Endothelial cell of umbilical vein (primary cell): ENCODE data around the gene CPA2. TPM values are rescaled to one million over a fixed set of nuclear protein-coding genes. Genes with fewer than 3 reads are reported as not detected.

Source experiments
- BruUV-seq: library from RNA; stranded (reverse); fragments of 400-500 nt; replicated peaks from 2 replicates; lab custom pipeline; 2021; lab: Mats Ljungman, UMichigan
- CTCF ChIA-PET: fragments of 300-600, 350-600 bp; sonication (Branson Sonifier 250); formaldehyde crosslinking; loops from one replicate; lab custom pipeline; 2021; ENCODE audit warnings: antibody characterized with exemption, inconsistent platforms; lab: Charles Lee
- POLR2A ChIA-PET: fragments of 300-600, 350-600 bp; sonication (Branson Sonifier 250); formaldehyde crosslinking; loops from one replicate; lab custom pipeline; 2021; ENCODE audit warnings: antibody characterized with exemption, inconsistent platforms; lab: Charles Lee
- DNase-seq: peaks from one replicate; pipeline ENCODE4 v3.0.0-alpha.2; 2011; ENCODE audit warnings: low read depth, low spot score
- FAIRE-seq: peaks from 2 replicates; lab custom pipeline; 2011; peaks lifted over from hg19 to GRCh38; lab: Jason Lieb, UNC
- H2AFZ ChIP-seq: 2 replicates; pipeline ENCODE4 v1.6.0; 2012; ENCODE audit warnings: low read depth, low read length, control low read depth, inconsistent platforms
- H3K27ac ChIP-seq: 2 replicates; pipeline ENCODE4 v1.5.1; 2011; ENCODE audit warnings: low read depth, mild to moderate bottlenecking, control low read depth, low read length, moderate library complexity; ENCODE audit not compliant: insufficient read depth
- H3K27me3 ChIP-seq, 2 experiments: 2 replicates each; pipeline versions ENCODE4 v1.6.0 to v1.6.1; 2011; ENCODE audit warnings: low read length in 2 of 2, mixed read lengths in 1 of 2; ENCODE audit not compliant: control insufficient read depth in 2 of 2, insufficient read depth in 2 of 2
- H3K36me3 ChIP-seq, 2 experiments: 2 replicates in 1 of 2; 3 replicates in 1 of 2; pipeline ENCODE4 v1.5.1; 2011; ENCODE audit warnings: low read length in 2 of 2, mild to moderate bottlenecking in 1 of 2, moderate library complexity in 1 of 2; ENCODE audit not compliant: control insufficient read depth in 2 of 2, insufficient read depth in 2 of 2; ENCODE audit errors: extremely low read depth in 1 of 2
- H3K4me1 ChIP-seq: 3 replicates; pipeline ENCODE4 v1.5.1; 2011; ENCODE audit warnings: mild to moderate bottlenecking, low read length; ENCODE audit not compliant: control insufficient read depth, insufficient read depth; ENCODE audit errors: extremely low read depth
- H3K4me2 ChIP-seq: 2 replicates; pipeline ENCODE4 v1.6.1; 2011; ENCODE audit warnings: low read length, control low read depth, mixed read lengths; ENCODE audit not compliant: insufficient read depth
- H3K4me3 ChIP-seq, 3 experiments: fragments of 200-600 bp in 1 of 3; sonication (generic), shearing (Covaris generic) in 1 of 3; replicated peaks in 1 of 3; 2 replicates each; pipeline ENCODE4 v1.5.1; 2011 to 2016; ENCODE audit warnings: control low read depth in 3 of 3, low read length in 3 of 3, mild to moderate bottlenecking in 2 of 3, inconsistent platforms in 1 of 3, low read depth in 1 of 3, moderate library complexity in 1 of 3; ENCODE audit not compliant: insufficient read depth in 1 of 3
- H3K79me2 ChIP-seq: 2 replicates; pipeline ENCODE4 v1.6.0; 2012; ENCODE audit warnings: low read length, inconsistent platforms; ENCODE audit not compliant: control insufficient read depth, insufficient read depth
- H3K9ac ChIP-seq: replicated peaks from 2 replicates; pipeline ENCODE3; 2011; ENCODE audit warnings: low read length, control low read depth; ENCODE audit not compliant: insufficient read depth; ENCODE audit errors: extremely low read depth
- H3K9me1 ChIP-seq: replicated peaks from 3 replicates; pipeline ENCODE4 v1.6.0; 2011; ENCODE audit warnings: mild to moderate bottlenecking, low read length; ENCODE audit not compliant: control insufficient read depth, insufficient read depth; ENCODE audit errors: extremely low read depth
- H3K9me3 ChIP-seq: replicated peaks from 2 replicates; pipeline ENCODE4 v1.5.1; 2012; ENCODE audit warnings: low read length, inconsistent platforms; ENCODE audit not compliant: control insufficient read depth, insufficient read depth
- H4K20me1 ChIP-seq: replicated peaks from 2 replicates; pipeline ENCODE3; 2011; ENCODE audit warnings: mild to moderate bottlenecking, low read length; ENCODE audit not compliant: control insufficient read depth, insufficient read depth; ENCODE audit errors: extremely low read depth
- EZH2 ChIP-seq: IDR thresholded peaks from 2 replicates; pipeline ENCODE4 v1.6.1; 2012; ENCODE audit warnings: borderline replicate concordance, low read depth, mild to moderate bottlenecking, moderate library complexity, low read length, inconsistent platforms; ENCODE audit not compliant: severe bottlenecking
- JUN ChIP-seq: IDR thresholded peaks from 2 replicates; pipeline ENCODE4 v1.6.1; 2011; ENCODE audit warnings: borderline replicate concordance, low read depth; ENCODE audit not compliant: insufficient read length, insufficient read depth
- MYC ChIP-seq: IDR thresholded peaks from one replicate; pipeline ENCODE4 v1.6.1; 2011; ENCODE audit warnings: mild to moderate bottlenecking, low read depth, low read length
- dilution Hi-C: fragments of 300-500 bp; cut with MboI; formaldehyde crosslinking; loops from one replicate; pipeline ENCODE4 v1.15.0; 2019; ENCODE audit warnings: low sequenced_read_pairs; ENCODE audit not compliant: extremely low pct_ligation_motif_present
- intact Hi-C: fragments of 100-400 bp; cut with micrococcal nuclease; formaldehyde crosslinking; loops from one replicate; pipeline ENCODE4 v1.10.0; 2022
- polyA plus RNA-seq, 4 experiments: library from polyadenylated mRNA; depleted of rRNA in 3 of 4; stranded (reverse) in 3 of 4; unstranded in 1 of 4; fragments of >200 nt; gene quantifications; 2 replicates each; pipeline versions ENCODE4 v1.2.1 to v1.2.3, GENCODE V29; 2011 to 2012; ENCODE audit warnings: missing spikeins in 1 of 4
- total RNA-seq: library from RNA; stranded (reverse); gene quantifications from 2 replicates; pipeline ENCODE4 v1.2.3, GENCODE V29; 2021
- TF ChIP-seq, protein P1 (sequence below), 2 donors: IDR thresholded peaks; 1 replicate in 1 of 2; 2 replicates in 1 of 2; pipeline ENCODE4 v1.5.1; 2011; ENCODE audit warnings: low read length in 2 of 2, mild to moderate bottlenecking in 2 of 2, moderate library complexity in 2 of 2, control low read depth in 1 of 2, inconsistent platforms in 1 of 2, low read depth in 1 of 2; ENCODE audit not compliant: insufficient read depth in 1 of 2; ENCODE audit errors: extremely low read depth in 1 of 2

The CPA2 gene
- total and polyA plus RNA-seq, 2 donors (not counting 3 experiments of a cell fraction or from before 2014, with no cell fraction given): not detected

GRCh38 chr7:130277763-130278643 is 11.3 kb downstream of the CPA2 start:
- Histone ChIP-seq H3K27ac (no peak overlapping the region), H3K9me1 (no peaks in the 10 kb centered on the region), H2AFZ (no peak overlapping the region), H3K4me1 (no peaks in the 10 kb centered on the region), H3K4me3 (no peak overlapping the region), H3K79me2 (no peaks in the 10 kb centered on the region), H3K27me3 (peaks cover 5 to 18% of the 10 kb centered on the region in 2 experiments), H4K20me1 (no peaks in the 10 kb centered on the region), H3K9ac (no peak overlapping the region), H3K9me3 (no peaks in the 10 kb centered on the region), H3K36me3 (no peaks in the 10 kb centered on the region), H3K4me2 (no peak overlapping the region)
- ChIA-PET CTCF (interaction anchor here (0.7 to 2.1 kb wide), 10 partner anchors 10 to 480 kb away, joined by 3 to 8 read pairs (median 4); partner anchors contain the start of gene CPA4), POLR2A (no interaction called here)
- TF ChIP-seq, protein P1, sequence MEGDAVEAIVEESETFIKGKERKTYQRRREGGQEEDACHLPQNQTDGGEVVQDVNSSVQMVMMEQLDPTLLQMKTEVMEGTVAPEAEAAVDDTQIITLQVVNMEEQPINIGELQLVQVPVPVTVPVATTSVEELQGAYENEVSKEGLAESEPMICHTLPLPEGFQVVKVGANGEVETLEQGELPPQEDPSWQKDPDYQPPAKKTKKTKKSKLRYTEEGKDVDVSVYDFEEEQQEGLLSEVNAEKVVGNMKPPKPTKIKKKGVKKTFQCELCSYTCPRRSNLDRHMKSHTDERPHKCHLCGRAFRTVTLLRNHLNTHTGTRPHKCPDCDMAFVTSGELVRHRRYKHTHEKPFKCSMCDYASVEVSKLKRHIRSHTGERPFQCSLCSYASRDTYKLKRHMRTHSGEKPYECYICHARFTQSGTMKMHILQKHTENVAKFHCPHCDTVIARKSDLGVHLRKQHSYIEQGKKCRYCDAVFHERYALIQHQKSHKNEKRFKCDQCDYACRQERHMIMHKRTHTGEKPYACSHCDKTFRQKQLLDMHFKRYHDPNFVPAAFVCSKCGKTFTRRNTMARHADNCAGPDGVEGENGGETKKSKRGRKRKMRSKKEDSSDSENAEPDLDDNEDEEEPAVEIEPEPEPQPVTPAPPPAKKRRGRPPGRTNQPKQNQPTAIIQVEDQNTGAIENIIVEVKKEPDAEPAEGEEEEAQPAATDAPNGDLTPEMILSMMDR (IDR thresholded peaks at IDR 0.05; ENCODE audit: extremely low read depth in 1 of 2, insufficient read depth in 1 of 2, low read depth in 1 of 2, low read length in 2 of 2): peak; percentile 36 to 57
- no peak for TF ChIP-seq MYC
- peak; percentile 17 for TF ChIP-seq JUN
- no peak for TF ChIP-seq EZH2
- FAIRE-seq (peak; percentile 21), DNase-seq (peak; percentile 58)
- BruUV-seq: no TSS peak
- dilution Hi-C loops (no loop called here), intact Hi-C loops (loop anchor here (1.0 to 2.0 kb wide), 2 partner anchors 211 to 444 kb away; no protein-coding TSS in a partner anchor)
